H9 (cell line): ENCODE measurements around the gene RALGAPA2. TPM values are rescaled to one million over a fixed set of nuclear protein-coding genes. Genes with fewer than 3 reads are reported as not detected.
A peak's percentile ranks its signal among the peaks of the same experiment; 100 is the strongest.

Source experiments
- DNase-seq: peaks from one replicate; pipeline ENCODE4 v3.0.0-alpha.2; 2017
- H2AFZ ChIP-seq: one replicate; pipeline ENCODE4 v1.6.1; 2013; ENCODE audit warnings: mild to moderate bottlenecking, low read length, control low read depth, moderate library complexity
- H2AK5ac ChIP-seq: 2 replicates; pipeline ENCODE4 v1.6.1; 2013; ENCODE audit warnings: low read length, control low read depth, mixed read lengths; ENCODE audit not compliant: insufficient read length
- H2BK120ac ChIP-seq: one replicate; pipeline ENCODE4 v1.6.1; 2013; ENCODE audit warnings: low read depth, mild to moderate bottlenecking, low read length, control low read depth, inconsistent platforms; ENCODE audit not compliant: poor library complexity, severe bottlenecking
- H2BK12ac ChIP-seq: 2 replicates; pipeline ENCODE4 v1.6.1; 2013; ENCODE audit warnings: low read length, control low read depth, mixed read lengths, low read depth; ENCODE audit not compliant: insufficient read length
- H2BK15ac ChIP-seq: 2 replicates; pipeline ENCODE4 v1.6.1; 2013; ENCODE audit warnings: low read depth, low read length, control low read depth
- H2BK20ac ChIP-seq: one replicate; pipeline ENCODE4 v1.6.1; 2013; ENCODE audit warnings: low read depth, mild to moderate bottlenecking, low read length, control low read depth, inconsistent platforms; ENCODE audit not compliant: poor library complexity, severe bottlenecking
- H2BK5ac ChIP-seq: 2 replicates; pipeline ENCODE4 v1.6.1; 2013; ENCODE audit warnings: low read length, control low read depth, mixed read lengths; ENCODE audit not compliant: insufficient read length
- H3K14ac ChIP-seq: 2 replicates; pipeline ENCODE4 v1.6.1; 2013; ENCODE audit warnings: low read length, control low read depth; ENCODE audit not compliant: insufficient read depth
- H3K18ac ChIP-seq: 2 replicates; pipeline ENCODE4 v1.6.1; 2013; ENCODE audit warnings: low read depth, mild to moderate bottlenecking, mixed read lengths, low read length, control low read depth; ENCODE audit not compliant: insufficient read length
- H3K23ac ChIP-seq: 2 replicates; pipeline ENCODE4 v1.6.1; 2013; ENCODE audit warnings: low read length, control low read depth, mixed read lengths, low read depth; ENCODE audit not compliant: insufficient read length
- H3K23me2 ChIP-seq: 2 replicates; pipeline ENCODE4 v1.6.1; 2013; ENCODE audit warnings: low read depth, mild to moderate bottlenecking, mixed read lengths, low read length, control low read depth; ENCODE audit not compliant: insufficient read length, poor library complexity, severe bottlenecking
- H3K27ac ChIP-seq: 2 replicates; pipeline ENCODE4 v1.5.1; 2013; ENCODE audit warnings: low read length, control low read depth, mixed read lengths, low read depth; ENCODE audit not compliant: insufficient read length
- H3K27me3 ChIP-seq: 2 replicates; pipeline ENCODE4 v1.6.1; 2013; ENCODE audit warnings: low read length, control low read depth, inconsistent platforms; ENCODE audit not compliant: insufficient read depth
- H3K4ac ChIP-seq: 2 replicates; pipeline ENCODE4 v1.6.1; 2013; ENCODE audit warnings: low read depth, mild to moderate bottlenecking, control low read depth, inconsistent platforms, low read length, moderate library complexity
- H3K4me1 ChIP-seq: 2 replicates; pipeline ENCODE4 v1.6.1; 2013; ENCODE audit warnings: low read length, control low read depth, inconsistent platforms; ENCODE audit not compliant: insufficient read depth
- H3K4me2 ChIP-seq: 2 replicates; pipeline ENCODE4 v1.6.1; 2013; ENCODE audit warnings: low read length, control low read depth, mixed read lengths; ENCODE audit not compliant: insufficient read length, insufficient read depth
- H3K56ac ChIP-seq: 2 replicates; pipeline ENCODE4 v1.6.1; 2013; ENCODE audit warnings: low read depth, mild to moderate bottlenecking, mixed read lengths, low read length, control low read depth; ENCODE audit not compliant: insufficient read length
- H3K79me1 ChIP-seq: 2 replicates; pipeline ENCODE4 v1.6.1; 2013; ENCODE audit warnings: low read depth, mild to moderate bottlenecking, moderate library complexity, low read length, control low read depth, inconsistent platforms; ENCODE audit not compliant: insufficient read depth, poor library complexity, severe bottlenecking
- H3K79me2 ChIP-seq: 2 replicates; pipeline ENCODE4 v1.6.1; 2013; ENCODE audit warnings: low read length, control low read depth, inconsistent platforms; ENCODE audit not compliant: insufficient read depth
- H3K9ac ChIP-seq: 2 replicates; pipeline ENCODE4 v1.6.1; 2013; ENCODE audit warnings: low read length, control low read depth, mixed read lengths; ENCODE audit not compliant: insufficient read length; ENCODE audit errors: extremely low read depth
- H3K9me3 ChIP-seq: one replicate; pipeline ENCODE4 v1.6.1; 2013; ENCODE audit warnings: low read depth, low read length, inconsistent platforms; ENCODE audit not compliant: control insufficient read depth
- H3T11ph ChIP-seq: one replicate; pipeline ENCODE4 v1.6.1; 2013; ENCODE audit warnings: mild to moderate bottlenecking, low read length, control low read depth, inconsistent platforms
- H4K20me1 ChIP-seq: one replicate; pipeline ENCODE4 v1.6.1; 2013; ENCODE audit not compliant: control insufficient read depth, insufficient read length, insufficient read depth
- H4K5ac ChIP-seq: 2 replicates; pipeline ENCODE4 v1.6.1; 2013; ENCODE audit warnings: low read depth, mild to moderate bottlenecking, mixed read lengths, low read length, control low read depth; ENCODE audit not compliant: insufficient read length
- H4K8ac ChIP-seq: replicated peaks from 2 replicates; pipeline ENCODE4 v1.6.1; 2013; ENCODE audit warnings: low read length, control low read depth, mixed read lengths, low read depth; ENCODE audit not compliant: insufficient read length
- H4K91ac ChIP-seq: 2 replicates; pipeline ENCODE4 v1.6.1; 2013; ENCODE audit warnings: low read depth, mild to moderate bottlenecking, moderate library complexity, mixed read lengths, low read length, control low read depth; ENCODE audit not compliant: insufficient read length
- H3K27ac Mint-ChIP-seq, 3 experiments: 2 replicates in 2 of 3; 3 replicates in 1 of 3; pipeline ENCODE4 v1.8.0; 2020 to 2021; ENCODE audit warnings: mixed read lengths in 3 of 3, mild to moderate bottlenecking in 1 of 3, moderate library complexity in 1 of 3
- H3K27me3 Mint-ChIP-seq: 2 replicates; pipeline ENCODE4 v1.8.0; 2021; ENCODE audit warnings: low read depth, mild to moderate bottlenecking, moderate library complexity, mixed read lengths
- H3K36me3 Mint-ChIP-seq, 3 experiments: 2 replicates in 2 of 3; 3 replicates in 1 of 3; pipeline ENCODE4 v1.8.0; 2020 to 2021; ENCODE audit warnings: low read depth in 3 of 3, mixed read lengths in 3 of 3; ENCODE audit not compliant: insufficient read depth in 1 of 3
- H3K4me1 Mint-ChIP-seq, 2 experiments: 2 replicates each; pipeline ENCODE4 v1.8.0; 2020; ENCODE audit warnings: mixed read lengths in 2 of 2
- H3K4me3 Mint-ChIP-seq, 2 experiments: 2 replicates in 1 of 2; 3 replicates in 1 of 2; pipeline ENCODE4 v1.8.0; 2020 to 2021; ENCODE audit warnings: mild to moderate bottlenecking in 2 of 2, mixed read lengths in 2 of 2, moderate library complexity in 1 of 2
- H3K9me3 Mint-ChIP-seq, 2 experiments: 2 replicates in 1 of 2; 3 replicates in 1 of 2; pipeline ENCODE4 v1.8.0; 2020; ENCODE audit warnings: mild to moderate bottlenecking in 2 of 2, mixed read lengths in 2 of 2, moderate library complexity in 1 of 2
- CTCF ChIP-seq: fragments of 200-600 bp; sonication (generic); conservative IDR thresholded peaks from 3 replicates; pipeline ENCODE4 v1.8.0; 2021; ENCODE audit warnings: antibody characterized with exemption, mild to moderate bottlenecking
- WGBS: extraction: QIAGEN DNeasy Blood & Tissue Kit; methylation state at CpG from one replicate; pipeline ENCODE4 v1.1.7; 2013; ENCODE audit warnings: missing lambda C conversion rate, low lambda C conversion rate, mixed read lengths; ENCODE audit not compliant: insufficient read length; ENCODE audit errors: extremely low coverage; 5-methylcytosine and 5-hydroxymethylcytosine counted together
- total RNA-seq: library from RNA; stranded (reverse); gene quantifications from 2 replicates; pipeline ENCODE4 v1.2.1, GENCODE V29; 2021

RALGAPA2 gene
- total RNA-seq, 1 experiment from 2014 or later, result 16.6 TPM

- Mint-ChIP-seq H3K36me3 (peaks cover 0 to 9% (median 2%) of the 10 kb centered on the region in 3 experiments; a peak in 3 of 7 replicates), H3K4me1 (peaks cover 13 to 22% of the 10 kb centered on the region in 2 experiments), H3K27me3 (peaks cover 2% of the 10 kb centered on the region; the same call in 1 of the 2 replicates), H3K4me3 (no peak overlapping the region), H3K27ac (peak overlapping the region in 1 of 3 experiments; percentile 54; a peak in 3 of 7 replicates), H3K9me3 (no peaks in the 10 kb centered on the region)
- no peak overlapping the region for H2BK15ac ChIP-seq
- H3K4ac ChIP-seq, result no peak overlapping the region
- no peaks in the 10 kb centered on the region for H4K20me1 ChIP-seq
- no peak overlapping the region for H3K27ac ChIP-seq
- no peak overlapping the region for H3K18ac ChIP-seq
- H3K79me2 ChIP-seq, result no peaks in the 10 kb centered on the region
- no peak for TF ChIP-seq CTCF
- no peaks in the 10 kb centered on the region for H3K79me1 ChIP-seq
- H2BK12ac ChIP-seq, result no peak overlapping the region
- no peak overlapping the region for H2BK5ac ChIP-seq
- peak overlapping the region; percentile 52 for H3K14ac ChIP-seq
- no peak overlapping the region for H3K56ac ChIP-seq
- H3K23me2 ChIP-seq, result no peaks in the 10 kb centered on the region
- H3K9ac ChIP-seq, result no peak overlapping the region
- no CpG with 5 or more reads among the region's 13 CpGs for WGBS
- H3K27me3 ChIP-seq, result no peaks in the 10 kb centered on the region
- no peak overlapping the region for H4K5ac ChIP-seq
- DNase-seq, result no peak
- H2AK5ac ChIP-seq, result no peak overlapping the region
- H3K4me1 ChIP-seq, result no peaks in the 10 kb centered on the region
- no peak overlapping the region for H3K23ac ChIP-seq
- no peak overlapping the region for H4K91ac ChIP-seq
- no peaks in the 10 kb centered on the region for H3K9me3 ChIP-seq
- H2AFZ ChIP-seq, result no peak overlapping the region
- no peak overlapping the region for H3T11ph ChIP-seq
- H2BK20ac ChIP-seq, result no peak overlapping the region
- no peak overlapping the region for H4K8ac ChIP-seq
- no peak overlapping the region for H3K4me2 ChIP-seq
- H2BK120ac ChIP-seq, result no peak overlapping the region
Measured at GRCh38 chr20:20391766-20392165, 320.7 kb downstream of the RALGAPA2 start.
